CD4-positive, alpha-beta T cell treated with Interleukin-6 for 4 hours (primary cell): ENCODE data around the gene ELF1.

ENCODE experiments used
- DNase-seq: peaks from one replicate; pipeline ENCODE4 v3.0.0-alpha.2; 2020; ENCODE audit warnings: mixed read lengths

ELF1 gene

DNA sequence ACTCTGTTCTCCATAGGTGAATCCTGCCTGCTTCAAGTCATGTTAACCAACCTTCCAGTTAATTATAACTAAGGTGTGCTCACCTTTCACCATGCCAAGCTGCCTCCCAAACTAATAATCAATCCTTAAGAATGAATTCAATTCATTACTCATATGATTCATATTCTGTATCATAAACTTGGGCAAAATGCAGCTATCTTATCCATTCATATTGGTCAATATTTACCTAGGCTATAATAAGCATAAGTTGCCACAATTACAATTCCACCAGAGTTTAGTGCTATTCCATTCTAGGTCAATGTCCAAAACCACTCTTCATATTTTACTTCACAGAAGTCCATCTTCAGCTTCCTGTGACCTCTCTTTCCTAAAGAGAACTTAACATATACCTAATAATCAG is 13.4 kb downstream of the ELF1 start:
- no peak for DNase-seq

GRCh38 chr13:41004875-41005693 is 14.0 kb downstream of the ELF1 start:
- DNase-seq: no peak

DNA sequence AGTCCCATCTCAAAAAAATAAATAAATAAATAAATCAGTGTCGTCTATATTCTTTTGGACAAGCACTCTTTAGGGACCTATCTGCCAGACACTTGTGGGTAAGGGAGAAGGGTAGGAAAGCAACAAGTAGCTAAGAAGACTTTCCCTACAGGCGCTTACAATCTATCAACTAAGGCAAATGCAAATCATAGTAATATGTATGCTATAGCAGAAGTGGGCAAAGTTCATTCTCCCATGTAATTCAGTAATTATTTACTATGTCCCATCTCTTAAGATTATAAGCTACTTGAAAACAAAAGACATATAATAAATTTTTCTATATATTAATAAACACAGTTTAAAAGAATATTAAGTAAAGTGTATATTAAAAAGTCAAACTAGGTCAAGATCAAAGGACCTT is 16.5 kb downstream of the ELF1 start:
- no peak for DNase-seq

- no peak for DNase-seq
Measured at GRCh38 chr13:41001695-41002094, 17.4 kb downstream of the ELF1 start.

DNA sequence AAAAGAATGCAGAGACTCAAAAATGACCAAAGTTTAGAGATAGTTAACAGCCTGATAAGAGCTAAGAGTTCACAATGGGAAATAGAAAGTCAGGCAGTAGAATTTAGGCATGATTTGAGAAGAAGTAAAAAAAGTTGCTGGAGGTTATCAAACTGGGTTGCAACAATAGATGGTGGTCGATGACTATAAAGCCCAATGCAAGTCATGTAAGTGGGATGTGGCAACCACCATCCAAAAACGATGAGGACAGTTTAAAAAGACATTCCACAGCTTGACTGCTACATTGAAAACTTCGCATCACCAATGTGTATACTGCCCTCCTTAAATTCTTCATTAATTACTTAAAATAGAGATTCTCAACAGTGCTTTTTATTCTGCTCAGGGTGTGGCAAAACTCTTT is 19.7 kb downstream of the ELF1 start:
- no peak for DNase-seq

DNA sequence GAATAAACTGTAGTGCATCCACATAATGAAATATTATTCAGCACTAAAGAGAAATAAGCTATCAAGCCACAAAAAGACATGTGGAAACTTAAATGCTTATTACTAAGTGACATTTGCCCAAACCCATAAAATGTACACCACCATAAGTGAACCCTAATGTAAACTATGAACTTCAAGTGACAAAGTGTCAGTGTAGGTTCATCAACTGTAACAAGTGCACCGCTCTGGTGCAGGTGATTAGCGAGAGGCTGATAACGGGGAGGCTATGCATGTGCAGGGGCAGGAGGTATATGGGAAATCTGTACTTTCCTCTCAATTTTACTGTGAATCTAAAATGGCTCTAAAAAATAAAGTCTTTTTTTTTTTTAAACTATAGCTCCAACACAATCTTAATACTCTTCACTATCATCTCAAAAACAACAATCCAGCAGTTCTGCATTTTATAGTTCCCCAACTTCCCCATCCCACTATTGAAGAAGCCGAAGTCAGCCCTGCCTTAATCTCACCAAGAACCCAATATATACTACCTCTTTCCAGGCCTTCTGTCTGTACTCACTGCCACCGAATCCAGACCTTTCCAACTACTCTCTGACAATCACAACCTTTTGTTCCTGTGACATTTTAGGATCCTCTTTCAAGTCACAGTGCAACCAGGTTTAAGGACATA is 22.6 kb downstream of the ELF1 start:
- DNase-seq: no peak

GRCh38 chr13:40995997-40996396 is 23.1 kb downstream of the ELF1 start:
- DNase-seq: no peak

GRCh38 chr13:40994581-40995230 is 24.4 kb downstream of the ELF1 start:
- DNase-seq: no peak

- no peak for DNase-seq
Measured at GRCh38 chr13:40993987-40994386, 25.1 kb downstream of the ELF1 start.

GRCh38 chr13:40992678-40993518 is 26.2 kb downstream of the ELF1 start:
- DNase-seq: no peak

GRCh38 chr13:40987606-40988280 is 31.4 kb downstream of the ELF1 start:
- no peak for DNase-seq

GRCh38 chr13:40986101-40986856 is 32.8 kb downstream of the ELF1 start:
- DNase-seq: no peak

- DNase-seq: no peak
Measured at GRCh38 chr13:40985381-40986100, 33.6 kb downstream of the ELF1 start.

DNA sequence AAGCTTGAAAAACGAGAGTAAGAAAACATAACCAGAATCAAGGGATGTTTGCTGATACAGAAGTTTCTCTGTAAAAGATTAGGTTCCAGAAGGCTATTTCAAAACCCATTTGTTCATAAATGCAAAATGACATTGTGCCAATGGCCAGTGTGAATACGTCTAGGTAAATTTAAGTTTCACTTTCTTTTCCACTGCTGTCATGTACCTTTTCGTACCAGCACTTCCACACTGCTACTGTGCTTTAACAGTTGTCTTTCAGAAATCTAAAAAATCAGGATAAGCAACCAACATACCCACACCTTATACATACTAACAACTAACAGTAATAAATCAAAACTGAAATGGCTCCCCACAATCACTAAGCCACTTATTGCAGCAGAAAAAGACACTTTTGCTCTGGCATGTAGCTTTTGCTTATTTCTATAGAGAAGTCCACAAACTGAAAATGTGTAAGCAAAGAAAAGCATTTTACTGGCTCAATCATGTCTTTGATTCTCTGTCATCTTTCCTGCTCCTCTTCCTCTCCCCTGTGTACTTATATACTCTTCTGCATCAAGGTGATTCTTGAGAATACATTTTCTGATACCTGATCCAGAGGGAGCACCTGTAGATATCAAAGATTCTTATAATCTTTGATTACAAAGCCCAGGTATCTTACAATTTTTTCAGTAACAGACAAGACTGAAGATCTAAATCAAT is 34.3 kb downstream of the ELF1 start:
- no peak for DNase-seq

- DNase-seq: no peak
Measured at GRCh38 chr13:40983725-40984667, 35.1 kb downstream of the ELF1 start.

- no peak for DNase-seq
Measured at GRCh38 chr13:40983259-40983658, 35.9 kb downstream of the ELF1 start.

DNA sequence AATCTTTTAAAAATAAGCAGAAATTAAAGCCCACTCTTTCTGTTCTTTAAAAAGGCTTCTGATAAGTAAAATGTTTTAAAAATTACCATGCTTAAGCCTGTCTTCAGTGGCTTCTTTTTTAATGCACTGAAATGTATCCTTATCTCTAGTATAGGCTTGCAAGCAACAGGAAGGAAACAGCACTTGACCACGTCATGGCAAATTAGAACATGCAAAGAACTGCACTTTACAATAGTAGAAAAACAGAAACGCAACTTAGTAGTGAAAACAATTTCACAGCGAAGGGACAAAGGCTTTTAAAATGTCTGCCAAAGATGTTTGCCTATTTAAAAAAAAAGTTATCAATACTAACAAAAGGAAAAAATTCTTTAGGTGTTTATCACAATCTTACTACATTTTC is 36.3 kb downstream of the ELF1 start:
- DNase-seq: peak; percentile 52

GRCh38 chr13:40981949-40982348 is 37.2 kb downstream of the ELF1 start:
- no peak for DNase-seq

DNA sequence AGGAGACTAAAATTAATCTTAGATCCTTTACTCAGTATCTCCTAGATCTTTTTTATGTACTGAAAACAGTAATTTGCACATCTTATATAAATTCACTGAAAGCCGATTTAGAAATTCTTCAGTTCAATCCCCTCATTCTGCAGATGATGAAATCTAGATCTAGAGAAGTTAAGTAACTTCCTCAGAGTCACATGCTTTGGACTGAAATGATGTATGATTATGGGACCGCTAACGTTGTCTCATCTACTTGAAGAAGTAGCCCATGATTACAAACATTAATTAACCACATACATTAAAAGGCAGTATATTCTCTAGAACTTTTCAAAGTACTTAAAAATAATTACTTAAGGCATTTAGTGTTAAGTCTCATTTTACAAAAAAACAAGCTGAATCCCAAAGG is 37.8 kb downstream of the ELF1 start:
- DNase-seq: no peak
